ENCODE data around the gene AIF1L.

AIF1L gene

DNA sequence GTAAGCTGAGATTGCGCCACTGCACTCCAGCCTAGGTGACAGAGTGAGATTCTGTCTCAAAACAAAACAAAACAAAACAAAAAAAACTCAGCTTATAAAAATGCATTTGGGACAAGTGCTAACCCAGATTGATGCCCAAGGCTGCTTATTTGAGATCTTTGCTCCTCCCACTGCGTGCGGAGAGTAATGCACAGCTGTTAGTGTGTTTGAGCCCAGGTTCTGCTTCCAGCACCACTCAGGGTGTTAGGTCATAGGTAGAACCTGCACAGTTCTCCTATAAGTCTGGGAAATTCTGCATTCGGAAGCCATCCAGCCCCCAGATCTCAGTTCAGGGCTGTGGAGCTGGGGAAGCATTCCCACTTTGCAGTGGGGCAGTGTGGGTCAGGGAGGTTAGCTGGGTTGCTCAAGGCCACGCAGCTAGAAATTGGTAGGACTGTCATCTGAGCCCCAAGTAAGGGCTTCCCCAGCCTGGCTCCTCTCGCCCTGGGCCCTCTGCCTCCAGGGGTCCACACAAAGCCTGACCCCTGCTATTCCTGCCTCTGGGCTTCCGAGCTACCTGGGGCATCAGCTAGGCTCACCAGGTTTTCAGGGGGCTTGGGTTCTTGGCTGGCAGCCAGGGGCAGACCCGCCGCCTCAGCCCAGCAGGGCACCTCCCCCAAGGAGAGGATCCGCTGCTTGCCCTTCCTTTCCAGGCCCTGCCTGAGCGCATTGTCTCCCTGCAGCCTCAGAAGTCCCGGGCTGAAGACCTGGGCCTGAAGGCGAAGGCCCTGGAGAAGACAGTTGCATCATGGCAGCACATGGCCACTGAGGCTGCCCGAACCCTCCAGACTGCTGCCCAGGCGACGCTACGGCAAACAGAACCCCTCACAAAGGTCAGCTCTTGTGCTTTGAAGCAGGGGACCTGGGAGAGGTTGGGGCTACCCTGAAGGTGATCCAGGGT, 17.6 kb upstream of the AIF1L start:
- no peak for DNase-seq

DNA sequence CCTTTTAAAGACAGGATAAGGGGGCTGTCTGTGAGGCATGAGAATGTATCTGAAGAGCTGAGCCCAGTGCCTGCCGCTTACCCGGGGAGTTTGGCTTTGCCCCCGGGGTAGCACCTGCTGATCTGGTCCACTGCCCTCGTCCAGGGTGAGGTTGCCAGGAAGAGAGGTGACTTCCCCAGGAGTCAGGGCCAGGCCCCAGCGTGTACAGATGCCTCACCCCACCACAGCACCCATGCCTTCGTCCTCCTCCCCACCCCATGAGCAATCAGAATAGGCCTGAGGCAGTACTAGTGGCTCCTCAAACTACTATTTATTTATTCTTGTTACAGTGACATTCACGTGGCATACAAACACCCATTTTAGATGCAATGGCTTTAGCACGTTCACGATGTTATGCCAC, 15.7 kb upstream of the AIF1L start:
- no peak for DNase-seq

DNA sequence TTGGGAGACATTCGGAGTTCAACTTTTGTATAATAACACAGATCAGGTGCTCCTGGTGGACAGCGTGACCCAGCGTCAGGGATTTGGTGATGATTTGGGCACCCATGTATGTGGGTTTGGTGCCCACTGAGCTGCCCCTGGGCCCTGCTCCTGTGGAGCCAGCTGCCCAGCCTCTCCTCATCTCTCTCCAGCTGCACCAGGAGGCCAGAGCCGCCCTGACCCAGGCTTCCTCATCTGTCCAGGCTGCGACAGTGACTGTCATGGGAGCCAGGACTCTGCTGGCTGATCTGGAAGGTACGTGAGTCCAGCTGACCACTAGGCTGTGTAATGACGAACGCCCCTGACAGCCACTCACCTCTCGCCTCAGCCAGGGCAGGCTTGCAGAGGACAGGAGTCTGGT, 14.5 kb upstream of the AIF1L start:
- DNase-seq = no peak

DNA sequence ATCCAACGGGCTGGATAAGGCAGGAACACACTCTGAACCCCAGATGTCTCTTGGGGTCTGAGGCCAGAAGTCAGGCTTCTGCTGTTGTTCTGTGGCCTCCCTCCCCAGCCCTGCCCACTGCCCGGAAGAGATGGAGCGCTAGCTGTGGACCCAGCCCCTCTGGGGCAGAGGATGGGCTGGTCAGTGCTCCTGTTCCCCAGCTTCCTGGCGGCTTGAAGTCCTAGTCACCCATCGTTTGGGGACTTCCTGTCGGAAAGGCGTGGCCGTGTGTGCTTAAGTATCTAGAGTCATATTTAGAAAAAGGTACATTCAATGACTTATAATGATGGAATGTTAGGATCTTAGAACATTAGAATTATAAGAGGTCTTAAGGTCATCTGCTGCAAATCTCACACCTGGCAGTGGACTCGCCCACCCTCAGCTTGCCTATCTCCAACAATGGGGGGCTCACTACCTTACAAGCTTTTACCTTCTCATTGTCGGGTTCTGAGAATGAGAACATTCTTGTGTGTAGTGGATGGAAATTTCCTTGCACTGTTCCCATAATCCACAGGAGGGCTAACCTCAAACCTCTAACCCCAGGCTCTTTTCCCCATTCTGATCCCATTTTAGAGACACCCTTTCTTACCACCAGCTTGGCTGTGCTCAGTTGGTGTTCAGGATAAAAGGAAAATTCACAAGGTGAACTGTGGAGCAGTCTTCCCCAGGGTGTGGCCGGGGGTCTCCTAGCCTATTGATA, 13.4 kb upstream of the AIF1L start:
- DNase-seq = no peak

DNA sequence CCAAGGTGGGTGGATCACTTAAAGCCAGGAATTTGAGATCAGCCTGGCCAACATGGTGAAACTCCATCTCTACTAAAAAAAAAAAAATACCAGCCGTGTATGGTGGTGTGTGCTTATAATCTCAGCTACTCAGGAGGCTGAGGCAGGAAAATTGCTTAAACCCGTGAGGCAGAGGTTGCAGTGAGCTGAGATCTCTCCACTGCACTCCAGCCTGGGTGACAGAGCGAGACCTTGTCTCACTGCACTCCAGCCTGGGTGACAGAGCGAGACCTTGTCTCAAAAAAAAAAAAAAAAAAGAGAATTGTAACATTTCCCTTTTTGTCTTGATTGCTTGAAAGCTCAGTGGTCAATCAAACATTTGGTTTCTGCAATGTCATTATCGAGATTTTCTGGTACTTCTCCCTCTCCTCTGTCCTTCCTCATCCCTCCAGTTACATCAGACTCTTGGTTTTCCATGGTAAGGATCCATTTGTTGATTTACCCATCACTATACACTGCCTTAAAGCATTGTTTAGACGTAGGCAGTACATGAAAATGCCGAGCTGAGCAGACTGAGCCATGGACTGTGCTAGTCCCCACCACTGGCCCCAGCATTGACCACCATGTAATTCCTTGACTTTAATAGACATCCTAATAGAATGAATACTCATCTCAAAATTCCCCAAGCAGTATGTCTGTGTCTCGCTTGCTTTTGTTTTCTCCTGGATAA, 11.5 kb upstream of the AIF1L start:
- no peak for DNase-seq

- no peak for DNase-seq
Observed at GRCh38 chr9:131085370-131086122, 10.8 kb upstream of the AIF1L start.

DNA sequence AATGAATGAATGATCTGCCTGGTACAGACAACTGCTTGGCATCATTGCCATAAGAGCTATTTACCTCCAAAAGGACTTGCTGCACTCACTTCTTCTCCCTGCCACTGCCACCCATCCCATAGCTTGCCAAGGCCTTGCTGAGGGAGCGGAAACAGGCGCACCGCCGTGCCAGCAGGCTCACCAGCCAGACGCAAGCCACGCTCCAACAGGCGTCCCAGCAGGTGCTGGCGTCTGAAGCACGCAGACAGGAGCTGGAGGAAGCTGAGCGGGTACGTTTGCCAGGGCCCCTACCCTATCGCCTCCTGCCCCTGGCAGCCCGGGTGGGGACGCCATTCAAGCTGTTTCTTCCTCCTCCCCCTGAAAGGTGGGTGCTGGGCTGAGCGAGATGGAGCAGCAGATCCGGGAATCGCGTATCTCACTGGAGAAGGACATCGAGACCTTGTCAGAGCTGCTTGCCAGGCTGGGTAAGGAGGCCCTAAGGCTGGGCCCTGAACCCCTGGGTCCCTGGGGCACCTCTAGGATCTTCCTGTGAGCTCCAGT, 8.9 kb upstream of the AIF1L start:
- no peak for DNase-seq

DNA sequence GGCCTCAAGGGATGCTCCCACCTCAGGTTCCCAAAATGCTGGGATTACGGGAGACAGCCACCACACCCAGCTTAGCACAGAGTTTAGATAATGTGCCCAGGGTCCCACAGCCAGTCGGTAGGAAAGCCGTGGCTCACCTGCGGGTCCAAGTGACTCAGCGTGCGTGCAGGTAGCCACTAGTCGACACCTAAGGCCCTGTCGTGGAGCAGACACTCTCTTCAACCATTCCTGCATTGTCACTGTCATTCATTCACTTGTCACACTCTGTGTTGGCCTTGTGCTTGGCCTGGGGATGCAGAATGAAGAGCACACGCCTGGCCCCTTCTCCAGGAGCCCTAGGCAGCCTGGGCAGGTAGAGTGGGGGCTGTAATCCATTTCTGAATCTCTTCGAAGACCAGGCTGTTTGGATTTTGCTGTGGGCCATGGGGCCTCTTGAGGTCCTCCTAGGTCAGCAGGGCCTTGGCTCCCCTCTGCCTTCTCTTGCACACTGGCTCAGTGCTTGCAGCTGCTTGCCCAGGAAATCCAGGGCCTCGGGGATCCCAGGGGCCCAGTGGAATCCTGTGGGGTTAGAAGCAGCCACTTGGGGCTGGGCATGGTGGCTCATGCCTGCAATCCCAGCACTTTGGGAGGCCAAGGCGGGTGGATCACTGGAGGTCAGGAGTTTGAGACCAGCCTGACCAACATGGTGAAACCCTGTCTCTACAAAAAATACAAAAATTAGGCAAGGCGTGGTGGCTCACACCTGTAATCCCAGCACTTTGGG, 6.1 kb upstream of the AIF1L start:
- no peak for DNase-seq

- no peak for DNase-seq
Observed at GRCh38 chr9:131091352-131091992, 4.9 kb upstream of the AIF1L start.

- no peak for DNase-seq
Observed at GRCh38 chr9:131092030-131092429, 4.3 kb upstream of the AIF1L start.

DNA sequence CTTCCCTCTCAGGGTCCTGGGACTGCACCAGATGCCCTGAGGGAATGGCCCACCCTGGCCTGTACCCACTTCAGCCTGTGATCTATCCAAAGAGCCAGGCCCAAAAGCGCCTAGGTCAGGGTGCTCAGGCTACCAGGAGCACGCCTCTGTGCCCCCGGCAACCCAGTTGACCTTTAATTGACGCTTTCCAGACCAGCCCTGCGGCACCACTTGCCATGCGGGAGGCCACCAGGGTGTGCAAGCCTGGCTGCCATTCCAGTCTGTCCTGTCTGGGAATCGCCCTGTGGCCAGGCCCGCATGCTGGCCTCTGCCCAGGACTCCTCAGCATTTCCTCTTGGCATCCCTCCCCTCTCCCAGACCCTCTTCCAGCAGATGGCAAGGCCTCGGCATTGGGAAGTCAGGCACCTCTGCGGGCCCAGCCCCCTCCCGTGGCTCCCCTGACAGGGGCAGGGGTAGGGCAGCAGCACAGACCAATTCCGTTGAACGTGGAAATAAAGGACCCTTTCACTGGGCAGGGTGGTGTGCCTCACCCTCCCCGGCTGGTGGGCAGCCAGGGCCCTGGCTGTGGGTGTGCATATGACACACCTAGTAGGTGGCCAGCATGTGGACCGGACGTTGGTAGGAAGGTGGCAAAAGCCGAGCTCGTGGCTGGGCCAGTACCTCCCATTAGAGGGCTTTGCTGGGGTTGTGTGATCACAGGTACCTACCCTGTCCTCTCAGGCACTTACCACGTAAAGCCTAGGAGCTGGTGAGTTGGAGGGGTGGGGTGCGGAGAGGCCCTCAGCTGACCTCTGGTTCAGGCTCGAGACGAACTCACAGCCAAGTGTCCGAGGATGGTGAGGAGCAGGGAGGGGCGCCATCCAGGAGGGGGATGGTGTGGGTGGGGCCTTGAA, 3.5 kb upstream of the AIF1L start:
- no peak for DNase-seq

DNA sequence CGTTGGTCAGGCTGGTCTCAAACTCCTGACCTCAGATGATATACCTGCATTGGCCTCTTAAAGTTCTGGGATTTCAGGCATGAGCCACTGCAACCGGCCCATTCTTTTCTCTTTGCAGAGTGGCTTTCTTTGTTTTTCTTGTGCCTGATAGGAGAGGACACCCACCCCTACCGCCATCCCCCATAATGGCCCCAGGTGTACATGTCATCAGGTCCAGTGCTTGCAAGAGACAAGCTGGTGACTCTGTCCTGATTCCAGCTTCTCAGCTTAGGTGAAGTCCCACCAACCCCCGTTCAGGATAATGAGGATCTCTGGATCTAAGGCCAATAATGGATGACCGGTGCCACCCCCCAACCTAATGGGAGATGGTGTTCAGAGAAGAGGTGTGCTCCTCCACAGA, 2.3 kb upstream of the AIF1L start:
- no peak for DNase-seq

- no peak for DNase-seq
Observed at GRCh38 chr9:131094622-131095021, 1.7 kb upstream of the AIF1L start.

DNA sequence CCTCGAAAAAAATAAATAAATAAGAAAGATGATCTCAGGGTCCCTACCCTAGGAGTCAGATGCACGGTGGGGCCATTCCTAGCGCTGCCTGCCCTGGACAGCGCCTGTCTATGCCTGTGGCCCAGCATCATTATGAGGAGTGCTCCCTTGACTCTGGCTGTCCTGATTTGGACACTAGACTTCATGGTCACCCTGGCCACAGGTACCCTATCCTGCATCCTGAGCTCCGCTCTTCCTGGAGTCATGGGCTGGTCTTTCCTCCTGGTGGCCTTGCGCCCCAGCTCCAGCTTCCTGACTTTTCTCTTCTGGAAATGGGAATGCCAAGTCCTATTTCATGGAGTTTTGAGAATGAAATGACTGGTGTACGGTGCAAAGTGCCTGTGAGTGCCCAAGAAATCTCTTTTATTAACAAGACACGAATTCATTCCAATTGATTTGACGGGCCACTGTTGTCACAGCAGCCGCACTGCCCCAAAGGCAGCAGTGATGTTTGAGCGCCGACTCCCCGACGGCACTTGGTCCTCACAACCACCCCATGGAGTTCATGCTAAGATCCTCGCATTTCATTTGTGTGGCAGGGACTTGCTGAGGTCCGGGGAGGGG, 564 bp upstream of the AIF1L start:
- DNase-seq = no peak

DNA sequence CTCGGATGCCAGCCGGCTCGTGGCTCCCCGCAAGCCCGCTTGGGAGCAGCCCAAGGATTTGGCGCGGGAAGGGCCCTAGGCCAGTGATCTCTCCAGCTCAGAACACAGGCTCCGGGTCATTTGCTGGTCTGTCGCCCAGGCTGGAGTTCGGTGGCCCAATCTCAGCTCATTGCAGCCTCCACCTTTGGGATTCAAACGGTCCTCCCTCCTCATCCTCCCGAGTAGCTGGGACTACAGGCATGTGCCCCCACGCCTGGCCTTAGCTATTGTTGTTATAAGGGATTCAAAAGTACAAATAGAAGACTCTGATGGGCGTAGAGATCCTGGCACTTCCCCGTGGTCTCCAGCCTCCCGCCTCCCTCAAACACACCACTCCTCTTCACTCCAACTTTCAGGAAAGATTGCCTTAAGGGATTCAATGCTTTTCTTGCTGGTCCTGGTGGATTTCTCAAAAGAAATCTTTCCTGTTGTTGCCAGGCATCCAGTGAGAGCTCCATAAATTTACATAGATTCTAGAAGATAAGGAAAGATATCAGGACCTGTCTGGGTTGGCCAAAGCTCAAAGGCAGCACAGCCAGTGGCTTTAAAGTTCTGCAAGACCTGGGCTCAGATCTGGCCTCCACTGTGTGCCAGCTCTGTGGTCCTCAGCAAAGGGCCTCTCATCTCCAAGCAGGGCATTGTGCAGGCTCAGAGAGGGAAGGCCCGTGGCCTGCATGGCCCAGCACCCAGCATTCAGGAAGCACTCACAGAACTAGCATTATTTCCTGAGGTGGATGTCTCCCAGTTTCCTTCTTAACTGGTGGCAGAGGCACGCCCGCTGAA, 1.0 kb downstream of the AIF1L start:
- DNase-seq = no peak

DNA sequence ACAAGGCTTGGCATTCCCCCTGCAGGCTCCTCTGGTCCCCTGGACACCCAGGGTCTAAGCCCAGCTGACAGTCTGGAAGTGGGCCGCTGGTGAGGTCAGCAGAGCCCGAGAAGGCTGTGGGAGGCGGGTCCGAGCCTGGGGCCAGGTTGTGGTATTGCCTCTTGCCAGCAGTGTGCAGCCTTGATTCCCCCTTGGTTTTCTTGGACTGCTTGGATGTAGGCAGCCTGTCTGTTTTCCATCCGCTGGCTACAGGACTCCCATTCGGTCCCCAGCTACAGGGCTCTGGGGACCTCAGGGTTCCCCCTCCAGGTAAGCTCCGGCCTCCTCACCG, 1.6 kb downstream of the AIF1L start:
- no peak for DNase-seq

- no peak for DNase-seq
Observed at GRCh38 chr9:131098391-131099101, 2.2 kb downstream of the AIF1L start.

DNA sequence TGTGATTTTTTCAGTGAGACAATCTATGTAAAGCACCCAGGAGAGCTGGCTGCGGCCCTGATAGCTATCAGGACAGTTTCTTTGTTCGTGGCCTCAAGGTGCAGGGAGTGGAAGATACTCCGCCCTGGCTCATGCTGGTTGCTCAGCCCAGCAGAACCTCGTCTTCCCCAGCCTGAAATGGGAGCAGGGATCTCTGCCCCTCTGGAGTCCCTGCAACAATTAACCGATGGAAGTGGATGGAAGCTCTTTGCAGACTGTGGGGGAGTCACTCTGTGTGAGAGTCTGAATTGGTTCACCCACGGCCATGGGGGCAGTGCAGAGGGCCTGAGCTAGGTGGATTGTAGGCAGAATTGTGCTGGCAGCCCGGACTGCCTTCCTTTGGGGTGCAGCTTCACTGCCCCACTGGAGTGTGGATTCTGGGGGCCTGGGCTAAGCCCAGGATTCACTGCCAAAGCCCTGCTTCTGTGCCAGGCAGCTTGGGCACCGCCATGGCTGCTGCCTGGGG, 2.8 kb downstream of the AIF1L start:
- DNase-seq = no peak
